CD4-positive, alpha-beta T cell treated with Interleukin-15 for 1 hour (primary cell): ENCODE results near the gene MGAT3.
"Not testable (repeated sequence)": the region's sequence is repeated elsewhere in the genome, so short reads cannot be mapped to it uniquely, and the experiment has no call there.

Experiments
- DNase-seq: peaks from one replicate; pipeline ENCODE4 v3.0.0-alpha.2; 2020

The MGAT3 gene, protein sequence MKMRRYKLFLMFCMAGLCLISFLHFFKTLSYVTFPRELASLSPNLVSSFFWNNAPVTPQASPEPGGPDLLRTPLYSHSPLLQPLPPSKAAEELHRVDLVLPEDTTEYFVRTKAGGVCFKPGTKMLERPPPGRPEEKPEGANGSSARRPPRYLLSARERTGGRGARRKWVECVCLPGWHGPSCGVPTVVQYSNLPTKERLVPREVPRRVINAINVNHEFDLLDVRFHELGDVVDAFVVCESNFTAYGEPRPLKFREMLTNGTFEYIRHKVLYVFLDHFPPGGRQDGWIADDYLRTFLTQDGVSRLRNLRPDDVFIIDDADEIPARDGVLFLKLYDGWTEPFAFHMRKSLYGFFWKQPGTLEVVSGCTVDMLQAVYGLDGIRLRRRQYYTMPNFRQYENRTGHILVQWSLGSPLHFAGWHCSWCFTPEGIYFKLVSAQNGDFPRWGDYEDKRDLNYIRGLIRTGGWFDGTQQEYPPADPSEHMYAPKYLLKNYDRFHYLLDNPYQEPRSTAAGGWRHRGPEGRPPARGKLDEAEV

DNA sequence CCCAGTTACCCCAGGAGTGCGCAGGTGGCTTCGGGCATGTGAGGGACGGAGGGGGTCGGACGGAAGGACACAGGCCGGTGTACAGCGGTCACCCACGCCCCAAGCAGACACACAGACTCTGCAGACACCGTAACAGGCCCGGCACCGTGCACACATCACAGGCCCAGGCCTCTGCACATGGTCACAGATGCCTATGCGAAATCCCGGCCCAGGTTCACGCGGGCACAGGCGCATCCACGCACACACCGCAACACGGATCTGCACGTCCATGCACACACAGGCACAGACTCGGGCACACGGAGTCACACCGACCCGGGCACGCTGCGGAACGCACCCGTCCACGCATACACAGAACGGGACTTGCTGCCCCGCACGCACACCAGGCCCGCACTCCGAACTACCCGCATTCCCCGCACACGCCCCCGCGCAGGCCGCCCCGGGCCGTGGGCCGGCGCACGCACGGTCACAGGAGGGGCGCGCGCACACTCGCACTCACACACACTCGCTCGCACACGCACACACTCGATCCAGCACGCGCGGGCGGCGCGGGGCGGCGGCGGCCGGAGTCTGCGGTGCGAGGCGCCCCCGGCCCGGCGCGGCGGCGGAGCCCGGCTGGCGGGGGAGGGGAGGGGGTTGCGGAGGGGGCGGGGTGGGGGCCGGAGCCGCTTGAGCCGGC, at the start of gene MGAT3:
Gene MGAT3 (plus strand): TSS at position 491 of the 676 bp plus-strand sequence. CDS start 30,336 bp downstream, outside the sequence.
- no peak for DNase-seq

DNA sequence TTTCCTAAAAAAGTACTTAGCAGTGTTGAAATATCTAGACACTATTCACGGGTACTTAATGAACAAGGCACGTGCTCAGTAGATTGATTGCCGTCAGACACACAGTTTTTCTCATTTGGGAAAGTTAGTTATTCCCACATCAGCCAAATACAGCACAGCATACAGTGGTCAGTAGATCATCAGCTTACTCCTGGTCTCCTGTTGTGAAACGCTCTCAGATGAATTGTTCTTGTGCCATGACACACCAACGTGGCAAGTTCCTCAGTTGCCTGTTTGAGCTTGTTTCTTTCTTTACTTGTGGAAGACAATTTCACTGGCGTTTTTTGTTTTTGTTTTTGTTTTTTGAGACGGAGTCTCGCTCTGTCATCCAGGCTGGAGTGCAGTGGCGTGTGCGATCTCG, 48.6 kb upstream of the MGAT3 start:
- DNase-seq = no peak

DNA sequence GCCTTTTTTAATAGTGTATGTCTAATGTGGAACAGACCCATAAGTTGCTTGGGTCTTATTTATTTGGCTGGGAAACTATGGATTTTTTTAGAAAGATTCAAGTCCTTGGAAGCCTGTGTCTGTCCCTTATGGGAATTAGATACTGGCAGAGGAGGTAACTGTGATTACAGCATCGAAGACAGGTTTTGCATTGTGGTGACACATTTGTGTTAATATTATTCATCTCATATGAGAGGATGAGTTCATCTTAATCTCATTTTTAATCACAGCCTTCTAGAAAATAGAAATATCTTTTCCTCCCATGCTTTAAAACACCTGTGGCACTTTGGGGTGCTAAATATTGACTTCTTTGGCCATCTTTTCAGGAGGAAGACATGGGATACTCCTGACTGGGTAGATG, 48.0 kb upstream of the MGAT3 start:
- no peak for DNase-seq

DNA sequence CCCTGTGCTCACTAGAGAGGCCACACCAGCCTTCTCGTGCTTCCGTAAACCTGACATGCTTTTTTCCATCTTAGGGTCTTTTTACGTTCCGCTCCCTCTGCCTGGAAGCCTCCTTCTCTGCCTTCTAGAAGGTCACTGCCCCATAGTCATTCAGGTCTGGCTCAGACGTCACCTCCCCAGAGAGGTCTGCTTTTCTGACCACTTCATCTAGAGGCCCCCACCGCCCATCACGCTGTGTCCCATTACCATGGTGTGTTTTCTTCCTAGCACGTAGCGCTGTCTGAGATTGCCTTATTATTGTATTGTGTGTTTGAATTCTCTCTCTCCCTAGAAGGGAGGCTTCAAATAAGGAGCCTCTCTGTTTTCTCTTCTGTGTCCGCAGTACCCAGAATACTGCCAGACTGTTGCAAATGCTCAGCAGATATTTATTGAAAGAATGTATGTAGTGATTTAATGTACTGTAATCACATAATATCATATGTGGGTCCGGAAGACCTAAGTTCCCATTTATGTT, 47.2 kb upstream of the MGAT3 start:
- no peak for DNase-seq

DNA sequence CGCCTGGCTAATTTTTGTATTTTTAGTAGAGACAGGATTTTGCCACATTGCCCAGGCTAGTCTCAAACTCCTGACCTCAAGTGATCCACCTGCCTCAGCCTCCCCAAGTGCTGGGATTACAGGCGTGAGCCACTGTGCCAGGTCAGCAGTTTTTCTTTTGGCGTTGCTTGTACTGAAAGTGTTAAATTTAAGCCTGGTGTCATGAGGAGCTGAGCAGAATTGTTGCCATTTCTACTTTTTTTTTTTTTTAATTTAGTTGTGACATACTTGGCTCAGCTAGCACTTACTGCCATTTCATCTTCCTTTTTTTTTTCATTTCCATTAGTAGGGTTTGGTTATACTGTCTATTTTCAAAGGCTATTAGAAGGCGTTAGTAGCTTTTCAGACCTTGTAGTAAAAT, 46.5 kb upstream of the MGAT3 start:
- no peak for DNase-seq

DNA sequence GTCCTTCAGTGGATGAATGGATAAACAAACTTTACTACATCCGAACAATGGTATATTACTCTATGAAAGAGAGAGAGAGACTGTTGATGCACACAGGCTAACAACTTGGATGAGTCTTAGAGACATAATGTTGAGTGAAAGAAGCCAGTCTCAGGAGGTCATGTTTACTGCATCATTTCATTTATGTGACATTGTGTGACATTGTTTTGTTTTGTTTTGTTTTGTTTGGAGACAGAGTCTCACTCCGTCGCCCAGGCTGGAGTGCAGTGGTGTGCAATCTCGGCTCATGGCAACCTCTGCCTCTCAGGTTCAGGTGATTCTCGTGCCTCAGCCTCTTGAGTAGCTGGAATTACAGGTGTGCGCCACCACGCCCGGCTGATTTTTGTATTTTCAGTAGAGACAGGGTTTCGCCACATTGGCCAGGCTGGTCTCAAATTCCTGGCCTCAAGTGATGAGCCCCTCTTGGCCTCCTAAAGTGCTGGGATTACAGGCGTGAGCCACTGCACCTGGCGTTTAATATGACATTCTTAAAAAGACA, 44.9 kb upstream of the MGAT3 start:
- DNase-seq = not testable (repeated sequence)

DNA sequence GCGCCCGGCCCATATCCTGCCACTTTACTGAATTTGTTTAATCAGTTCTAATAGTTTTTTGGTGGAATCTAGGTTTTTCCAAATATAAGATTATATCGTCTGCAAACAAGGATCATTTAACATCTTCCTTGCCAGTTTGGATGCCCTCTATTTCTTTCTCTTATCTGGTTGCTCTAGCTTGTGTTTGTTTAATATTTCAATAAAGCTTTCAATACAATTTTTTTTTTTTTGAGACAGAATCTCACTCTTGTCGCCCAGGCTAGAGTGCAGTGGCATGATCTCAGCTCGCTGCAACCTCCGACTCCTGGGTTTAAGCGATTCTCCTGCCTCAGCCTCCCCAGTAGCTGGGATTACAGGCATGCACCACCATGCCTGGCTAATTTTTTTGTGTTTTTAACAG, 43.6 kb upstream of the MGAT3 start:
- not testable (repeated sequence) for DNase-seq

DNA sequence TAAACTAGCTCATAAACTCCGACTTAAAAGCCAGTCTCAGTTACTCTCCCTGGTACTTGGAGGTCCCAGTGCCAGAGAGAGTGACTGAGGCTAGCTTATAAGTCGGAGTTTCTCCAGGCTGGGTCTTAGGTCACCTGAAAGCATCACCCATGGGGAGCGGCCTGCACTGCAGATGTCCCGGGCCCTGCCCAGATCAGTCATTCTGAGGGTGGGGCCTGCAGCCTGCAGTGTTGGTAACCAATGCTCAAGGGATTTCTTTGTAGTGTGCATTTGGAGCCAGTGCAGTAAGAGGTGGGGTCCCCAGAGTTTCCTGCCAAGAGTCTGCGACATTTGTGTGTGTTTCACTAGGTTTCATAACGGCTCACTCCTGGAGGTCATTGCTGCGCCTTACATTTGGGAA, 42.4 kb upstream of the MGAT3 start:
- DNase-seq = no peak

DNA sequence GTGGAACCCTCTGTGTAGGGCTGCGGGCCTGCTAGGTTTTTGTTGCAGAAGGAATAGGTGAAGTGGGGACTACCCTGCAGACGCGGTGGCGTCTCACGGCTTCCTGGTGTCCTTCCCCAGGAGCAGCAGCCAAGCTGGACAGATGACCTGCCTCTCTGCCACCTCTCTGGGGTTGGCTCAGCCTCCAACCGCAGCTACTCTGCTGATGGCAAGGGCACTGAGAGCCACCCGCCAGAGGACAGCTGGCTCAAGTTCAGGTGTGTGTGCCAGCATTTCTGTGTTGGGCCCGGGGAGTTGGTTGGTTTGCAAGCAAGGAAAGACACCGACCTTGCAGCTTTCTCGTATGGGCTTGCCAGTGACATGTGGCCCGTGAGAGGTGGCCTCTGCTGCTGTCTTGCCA, 41.9 kb upstream of the MGAT3 start:
- no peak for DNase-seq

DNA sequence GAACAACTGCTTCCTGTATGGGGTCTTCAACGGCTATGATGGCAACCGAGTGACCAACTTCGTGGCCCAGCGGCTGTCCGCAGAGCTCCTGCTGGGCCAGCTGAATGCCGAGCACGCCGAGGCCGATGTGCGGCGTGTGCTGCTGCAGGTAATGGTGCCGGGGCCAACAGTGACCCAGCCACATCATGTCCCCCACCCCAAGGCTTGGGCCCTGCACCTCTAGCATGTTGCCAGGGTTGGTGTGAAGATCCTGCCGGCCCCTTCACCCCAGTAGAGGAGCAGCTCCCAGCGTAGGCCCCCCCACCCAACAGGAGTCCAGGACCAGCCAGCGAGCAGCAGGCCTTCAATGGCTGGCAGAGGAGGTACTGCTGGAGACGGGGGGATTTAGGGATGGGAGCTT, 41.3 kb upstream of the MGAT3 start:
- no peak for DNase-seq

DNA sequence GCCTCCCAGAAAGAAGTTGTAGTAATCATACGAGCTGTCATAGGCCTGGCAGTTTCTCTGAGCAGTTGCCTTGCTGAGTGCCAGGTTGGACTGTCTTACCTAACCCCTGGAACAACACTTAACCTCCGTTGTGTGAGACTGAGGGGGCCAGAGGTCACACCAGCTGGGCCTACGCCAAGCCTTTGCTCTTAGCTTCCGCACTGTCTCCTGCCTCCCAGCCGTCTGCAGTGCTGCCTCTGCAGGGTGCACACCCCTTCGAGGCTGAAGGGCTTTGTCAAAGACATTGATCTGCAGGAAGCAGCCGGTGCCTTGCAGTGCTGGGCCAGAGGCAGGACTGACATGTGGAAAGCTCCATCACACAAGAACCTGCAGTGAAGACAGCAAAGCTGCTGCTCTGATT, 40.5 kb upstream of the MGAT3 start:
- DNase-seq = no peak

DNA sequence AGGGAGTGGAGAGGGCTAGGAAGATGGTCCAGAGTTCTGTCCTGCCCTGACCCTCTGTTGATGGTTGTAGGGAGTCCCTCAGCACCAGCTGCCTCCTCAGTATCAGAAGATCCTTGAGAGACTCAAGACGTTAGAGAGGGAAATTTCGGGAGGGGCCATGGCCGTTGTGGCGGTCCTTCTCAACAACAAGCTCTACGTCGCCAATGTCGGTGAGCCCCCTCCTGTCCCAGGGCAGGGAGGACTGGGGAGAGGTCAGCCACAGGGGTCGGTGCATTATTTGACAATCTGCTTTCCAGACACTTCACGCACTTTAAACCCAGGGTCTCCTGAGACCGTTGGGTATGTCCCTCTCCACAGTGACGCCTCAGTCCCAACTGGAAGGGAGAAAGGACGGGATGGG, 39.2 kb upstream of the MGAT3 start:
- DNase-seq = no peak

DNA sequence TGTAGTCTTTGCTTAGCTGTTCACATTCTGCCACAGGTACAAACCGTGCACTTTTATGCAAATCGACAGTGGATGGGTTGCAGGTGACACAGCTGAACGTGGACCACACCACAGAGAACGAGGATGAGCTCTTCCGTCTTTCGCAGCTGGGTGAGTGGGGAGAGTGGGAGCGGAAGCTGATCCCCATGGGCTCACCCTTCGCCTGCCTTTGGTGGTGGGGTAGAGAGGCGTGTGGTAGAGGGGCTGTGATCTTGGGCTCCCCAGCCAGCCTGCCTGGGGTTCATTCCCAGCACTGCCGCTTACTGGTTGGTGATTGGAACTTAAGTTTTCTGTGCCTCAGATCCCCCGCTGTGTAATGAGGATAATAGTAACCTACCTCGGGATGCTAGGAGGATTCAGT, 38.1 kb upstream of the MGAT3 start:
- no peak for DNase-seq

DNA sequence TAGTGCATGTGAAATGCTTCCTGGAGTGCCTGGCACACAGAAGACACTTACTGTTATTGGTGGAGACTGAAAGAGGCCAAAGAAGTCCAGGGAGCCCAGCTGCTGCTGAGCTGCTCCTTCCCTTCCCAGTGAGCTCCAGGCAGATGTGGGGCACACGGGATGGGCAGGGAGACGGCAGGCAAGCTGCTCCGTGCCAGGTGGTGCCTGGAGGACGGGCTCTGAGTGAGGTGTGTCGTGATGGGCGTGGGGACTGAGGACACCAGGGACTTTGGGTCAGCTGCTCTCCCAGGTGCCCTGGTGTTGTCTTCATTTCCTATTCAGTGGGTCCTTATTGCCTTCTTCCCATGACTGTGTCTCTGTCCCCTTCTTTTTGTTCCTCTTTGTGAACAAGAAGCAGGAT, 37.7 kb upstream of the MGAT3 start:
- DNase-seq = no peak

DNA sequence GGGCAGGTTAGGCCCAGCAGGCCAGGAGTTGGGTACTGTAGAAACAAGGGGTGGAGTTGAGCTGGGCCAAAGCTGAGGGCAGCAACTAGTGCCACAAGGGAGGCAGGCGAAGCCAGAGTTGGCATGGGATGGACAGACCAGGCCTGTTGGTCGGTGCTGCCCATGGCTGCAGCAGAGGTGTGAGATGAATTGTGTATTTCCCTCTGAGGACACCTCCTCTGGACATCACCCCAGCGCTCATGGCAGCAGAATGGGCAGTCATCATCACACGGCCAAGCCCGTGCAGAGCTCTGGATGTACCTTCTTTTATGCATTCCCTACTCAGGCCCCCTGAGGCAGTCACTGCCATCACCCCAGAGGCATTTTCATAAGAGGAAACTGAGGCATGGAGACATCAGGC, 36.9 kb upstream of the MGAT3 start:
- no peak for DNase-seq

DNA sequence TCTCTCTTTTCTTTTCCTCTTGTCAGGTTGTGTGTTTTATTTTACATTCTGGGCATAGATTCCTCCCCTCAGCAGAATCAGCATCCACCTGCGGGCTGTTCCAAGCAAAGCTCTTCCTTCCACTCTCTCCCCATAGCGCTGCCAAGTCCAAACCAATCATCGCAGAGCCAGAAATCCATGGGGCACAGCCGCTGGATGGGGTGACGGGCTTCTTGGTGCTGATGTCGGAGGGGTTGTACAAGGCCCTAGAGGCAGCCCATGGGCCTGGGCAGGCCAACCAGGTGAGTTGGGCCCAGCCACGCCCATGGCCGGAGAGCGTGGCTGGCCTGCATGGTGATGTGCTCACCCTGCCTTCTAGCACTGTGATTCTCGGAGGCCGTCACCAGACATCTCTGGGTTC, 35.1 kb upstream of the MGAT3 start:
- no peak for DNase-seq

DNA sequence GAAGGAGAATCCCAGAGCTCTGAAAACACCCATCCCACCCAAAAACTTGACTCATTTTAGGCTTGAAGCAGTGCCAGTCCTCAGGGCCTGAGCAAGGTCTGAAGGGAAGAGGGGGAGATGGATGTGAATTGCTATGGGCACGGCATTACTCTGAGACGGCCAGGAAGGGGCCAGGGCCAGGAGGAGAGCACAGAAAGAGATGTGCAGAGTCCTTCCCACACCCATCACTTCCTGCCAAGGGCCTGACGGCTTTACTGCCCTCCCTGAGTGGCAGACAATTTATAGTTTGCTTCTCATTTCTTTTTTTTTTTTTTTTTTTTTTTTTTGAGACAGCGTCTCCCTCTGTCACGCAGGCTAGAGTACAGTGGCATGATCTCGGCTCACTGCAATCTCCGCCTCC, 34.7 kb upstream of the MGAT3 start:
- no peak for DNase-seq

DNA sequence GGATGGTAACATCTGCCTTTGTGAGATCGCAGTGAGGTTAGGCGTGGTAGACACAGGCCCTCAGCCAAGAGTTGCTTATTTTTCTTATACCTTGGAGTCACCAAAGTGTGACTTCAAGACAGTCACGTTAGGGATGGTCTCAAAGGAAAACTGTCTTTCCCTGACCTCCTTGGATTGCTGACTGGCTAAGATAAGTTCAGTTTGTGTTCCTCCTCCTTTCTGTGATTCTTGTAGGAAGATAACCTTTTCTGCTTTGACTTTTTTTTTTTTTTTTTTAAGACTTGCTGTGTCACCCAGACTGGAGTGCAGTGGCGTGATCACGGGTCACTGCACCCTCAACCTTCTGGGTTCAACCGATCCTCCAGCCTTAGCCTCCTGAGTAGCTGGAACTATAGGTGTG, 34.1 kb upstream of the MGAT3 start:
- no peak for DNase-seq

DNA sequence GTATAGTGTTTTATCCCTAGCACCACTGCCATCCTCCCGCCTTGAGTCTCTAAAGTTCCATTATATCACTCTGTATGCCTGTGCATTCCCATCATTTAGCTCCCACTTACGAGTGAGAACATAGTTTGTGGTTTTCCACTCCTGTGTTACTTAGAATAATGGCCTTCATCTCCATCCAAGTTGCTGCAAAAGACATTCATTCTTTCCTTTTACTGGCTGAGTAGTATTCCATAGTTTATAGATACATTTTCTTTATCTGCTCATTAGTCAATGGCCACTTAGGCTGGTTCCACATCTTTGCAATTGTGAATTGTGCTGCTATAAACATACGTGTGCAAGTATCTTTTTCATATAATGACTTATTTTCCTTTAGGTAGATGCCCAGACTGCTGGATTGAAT, 32.8 kb upstream of the MGAT3 start:
- DNase-seq = no peak

DNA sequence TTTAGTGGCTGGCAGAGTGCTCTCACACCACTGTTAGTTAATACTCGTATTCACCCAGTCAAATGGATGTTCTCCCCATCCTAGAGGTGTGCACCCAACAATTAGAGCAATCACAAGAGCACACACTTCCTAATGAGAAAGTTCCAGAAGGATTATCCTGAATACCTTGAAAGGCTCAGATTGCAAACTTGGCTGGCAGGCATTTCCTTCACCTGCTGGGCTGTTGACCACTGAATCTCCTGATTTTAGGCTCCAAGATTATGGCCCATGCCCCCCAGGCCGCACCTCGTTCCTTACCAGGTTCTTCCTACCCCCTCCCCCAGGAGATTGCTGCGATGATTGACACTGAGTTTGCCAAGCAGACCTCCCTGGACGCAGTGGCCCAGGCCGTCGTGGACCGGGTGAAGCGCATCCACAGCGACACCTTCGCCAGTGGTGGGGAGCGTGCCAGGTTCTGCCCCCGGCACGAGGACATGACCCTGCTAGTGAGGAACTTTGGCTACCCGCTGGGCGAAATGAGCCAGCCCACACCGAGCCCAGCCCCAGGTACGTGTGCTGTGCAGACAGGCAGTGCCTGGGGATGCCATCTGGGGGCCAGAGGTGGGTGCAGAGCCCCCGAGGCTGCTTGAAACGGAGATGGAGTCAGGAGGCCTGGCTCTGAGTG, 30.3 kb upstream of the MGAT3 start:
- DNase-seq = no peak

DNA sequence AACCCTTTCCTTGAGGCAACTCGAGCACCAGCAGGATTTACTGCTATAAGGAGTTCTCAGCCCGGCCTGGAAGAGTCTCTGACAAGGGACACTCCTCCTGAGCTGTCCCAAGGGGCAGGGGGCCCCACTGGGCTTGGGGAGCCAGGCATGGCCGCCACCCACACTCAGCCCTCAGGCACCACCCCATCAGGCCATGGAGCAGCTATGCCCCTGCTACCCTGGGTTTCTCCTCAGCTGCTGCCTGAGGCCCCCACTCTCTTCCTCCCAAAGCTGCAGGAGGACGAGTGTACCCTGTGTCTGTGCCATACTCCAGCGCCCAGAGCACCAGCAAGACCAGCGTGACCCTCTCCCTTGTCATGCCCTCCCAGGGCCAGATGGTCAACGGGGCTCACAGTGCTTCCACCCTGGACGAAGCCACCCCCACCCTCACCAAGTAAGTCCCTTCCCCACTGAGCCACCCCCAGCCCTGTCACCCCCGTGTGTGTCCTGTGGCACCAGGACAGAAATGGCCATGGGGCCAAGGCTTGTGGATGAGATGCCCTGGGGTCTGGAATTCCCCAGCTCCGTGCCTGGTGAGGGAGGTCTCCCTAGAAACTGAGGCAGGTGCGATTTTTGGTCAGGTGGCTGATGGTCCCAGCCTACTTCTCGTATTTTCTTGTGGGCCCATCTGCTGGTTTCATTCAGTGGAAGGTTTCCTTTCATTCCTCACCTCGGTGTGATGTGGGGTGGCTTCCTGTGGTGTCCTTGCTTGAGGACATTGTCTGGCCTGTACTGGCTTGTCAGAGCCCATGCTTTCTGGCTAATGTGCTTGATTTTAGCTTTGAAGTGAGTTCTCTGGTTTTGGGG, 28.8 kb upstream of the MGAT3 start:
- DNase-seq = no peak

DNA sequence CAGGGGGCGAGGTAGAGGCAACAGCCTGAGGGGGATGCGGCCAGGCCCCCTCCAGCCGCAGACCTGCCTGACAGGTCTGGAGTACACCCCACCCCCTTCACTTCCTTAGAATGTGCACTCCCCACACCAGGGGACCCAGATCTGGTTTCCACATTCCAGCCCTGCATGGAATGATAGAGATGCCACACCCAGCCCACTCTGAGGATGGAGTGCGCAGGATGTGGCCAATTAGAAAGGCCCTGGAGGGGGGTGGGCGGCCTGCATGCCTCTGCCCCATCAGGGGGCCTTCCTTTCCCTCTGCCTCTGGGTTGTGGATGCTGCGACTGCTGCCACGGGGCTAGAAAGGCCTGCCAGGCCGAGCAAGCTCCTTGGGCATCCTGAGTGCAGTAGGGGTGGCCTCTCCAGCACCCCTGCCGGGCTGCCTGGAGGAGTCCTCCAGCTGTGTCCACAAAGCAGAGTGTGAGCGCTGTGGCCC, 28.2 kb upstream of the MGAT3 start:
- DNase-seq = no peak
